Measurements from ENCODE around the gene CEP83.
"Not testable (repeated sequence)": the region's sequence is repeated elsewhere in the genome, so short reads cannot be mapped to it uniquely, and the experiment has no call there.

CEP83 gene

GRCh38 chr12:94379479-94380113, 80.1 kb downstream of the CEP83 start:
- DNase-seq, result peak; percentile 20

- DNase-seq, result no peak
These were observed 82.1 kb downstream of the CEP83 start for GRCh38 chr12:94377599-94377998.

DNA sequence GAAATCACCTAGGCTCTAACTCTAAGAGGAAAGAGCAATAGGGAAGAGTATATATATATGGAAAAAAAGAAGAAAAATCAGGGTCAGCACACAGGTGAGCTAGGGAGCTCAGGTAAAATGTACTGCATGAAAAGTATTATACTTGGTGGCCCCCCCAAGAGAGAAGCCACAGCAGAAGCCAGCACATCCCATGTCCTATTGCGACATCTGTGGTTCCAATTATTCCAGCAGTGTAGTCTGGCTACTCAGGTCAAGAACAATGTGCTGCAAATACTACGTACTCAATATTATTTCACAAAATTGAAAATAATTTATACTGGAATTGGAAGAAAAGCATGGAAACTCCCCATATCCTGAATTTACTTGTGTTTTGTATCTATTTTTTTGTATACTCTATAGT, 85.5 kb downstream of the CEP83 start:
- DNase-seq, result no peak

DNA sequence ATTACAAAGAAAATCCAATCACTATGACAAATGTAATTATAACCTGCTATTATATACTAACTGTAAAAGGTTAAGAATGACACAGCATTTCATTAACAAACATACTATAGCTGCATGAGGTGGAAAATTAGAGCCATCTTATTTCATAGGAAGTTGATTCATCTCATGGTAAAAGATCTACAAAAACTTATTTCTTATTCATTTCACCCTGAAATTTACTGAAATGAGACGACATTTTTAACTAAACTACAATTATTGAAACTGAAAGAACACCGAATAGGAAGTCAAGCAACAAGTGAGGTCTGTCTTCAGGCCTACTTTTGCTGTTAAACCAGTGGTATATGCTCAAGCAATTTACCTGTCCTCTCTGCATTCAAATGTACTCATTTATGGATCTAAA, 87.2 kb downstream of the CEP83 start:
- DNase-seq, result no peak

DNA sequence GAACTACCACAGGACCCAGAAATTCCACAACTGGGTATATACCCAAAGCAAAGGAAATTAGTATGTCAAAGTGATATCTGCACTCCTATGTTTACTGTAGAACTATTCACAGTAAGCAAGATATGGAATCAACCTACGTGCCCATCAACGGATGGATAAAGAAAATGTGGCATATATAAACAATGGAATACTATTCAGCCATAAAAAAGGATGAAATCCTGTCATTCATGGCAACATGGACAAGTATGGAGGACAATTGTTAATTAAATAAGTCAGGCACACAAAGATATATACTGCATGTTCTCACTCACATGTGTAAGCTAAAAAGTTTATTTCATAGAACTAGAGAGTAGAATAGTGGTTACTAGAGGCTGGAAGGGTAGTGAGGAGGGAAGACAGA, 97.0 kb downstream of the CEP83 start:
- DNase-seq, result no peak

DNA sequence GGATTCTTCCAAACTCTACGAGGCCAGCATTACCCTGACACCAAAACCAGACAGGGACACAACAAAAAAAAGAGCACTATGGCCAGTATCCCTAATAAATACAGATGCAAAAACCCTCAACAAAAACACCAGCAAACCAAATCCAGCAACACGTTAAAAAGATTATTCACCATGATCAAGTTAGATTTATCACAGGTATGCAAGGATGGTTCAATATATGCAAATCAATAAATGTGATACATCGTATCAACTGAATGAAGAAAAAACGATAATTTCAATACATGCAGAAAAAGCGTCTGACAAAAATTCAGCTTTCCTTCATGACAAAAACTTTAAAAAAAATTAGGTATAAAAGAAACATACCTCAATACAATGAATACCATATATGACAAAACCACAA, 99.9 kb downstream of the CEP83 start:
- no peak for DNase-seq

DNA sequence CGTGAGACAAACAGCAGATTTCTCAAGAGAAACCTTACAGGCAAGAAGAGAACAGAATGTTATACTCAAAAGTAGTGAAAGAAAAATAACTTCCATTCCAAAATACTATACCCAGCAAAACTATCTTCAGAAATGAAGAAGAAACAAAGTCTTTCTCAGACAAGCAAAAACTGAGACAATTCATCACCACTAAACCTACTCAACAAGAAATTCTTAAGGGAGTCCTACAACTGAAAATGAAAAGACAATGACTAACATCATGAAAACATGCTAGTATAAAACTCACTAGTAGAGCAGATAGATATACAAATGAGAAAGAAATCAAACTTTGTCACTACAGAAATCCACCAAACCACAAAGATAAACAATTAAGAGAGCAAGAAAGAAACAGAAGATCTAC, 106.5 kb downstream of the CEP83 start:
- DNase-seq, result no peak

DNA sequence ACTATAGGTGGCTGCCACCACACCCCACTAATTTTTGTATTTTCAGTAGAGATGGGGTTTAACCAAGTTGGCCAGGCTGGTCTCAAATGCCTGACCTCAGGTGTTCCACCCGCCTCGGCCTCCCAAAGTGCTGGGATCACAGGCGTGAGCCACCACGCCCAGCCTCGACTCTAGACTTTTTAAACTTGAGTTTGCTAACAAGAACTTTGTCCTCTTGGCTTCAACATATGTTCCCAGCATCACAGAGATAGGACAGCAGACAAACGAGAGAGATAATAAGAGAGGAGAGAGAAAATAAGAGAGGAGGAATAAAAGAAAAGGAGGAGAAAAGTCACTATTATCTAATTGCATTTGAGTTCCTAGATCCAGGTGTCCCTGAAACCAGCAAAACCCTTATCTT, 119.1 kb downstream of the CEP83 start:
- DNase-seq, result no peak

- DNase-seq, result no peak
These were observed 121.5 kb downstream of the CEP83 start for GRCh38 chr12:94338006-94338794.

DNA sequence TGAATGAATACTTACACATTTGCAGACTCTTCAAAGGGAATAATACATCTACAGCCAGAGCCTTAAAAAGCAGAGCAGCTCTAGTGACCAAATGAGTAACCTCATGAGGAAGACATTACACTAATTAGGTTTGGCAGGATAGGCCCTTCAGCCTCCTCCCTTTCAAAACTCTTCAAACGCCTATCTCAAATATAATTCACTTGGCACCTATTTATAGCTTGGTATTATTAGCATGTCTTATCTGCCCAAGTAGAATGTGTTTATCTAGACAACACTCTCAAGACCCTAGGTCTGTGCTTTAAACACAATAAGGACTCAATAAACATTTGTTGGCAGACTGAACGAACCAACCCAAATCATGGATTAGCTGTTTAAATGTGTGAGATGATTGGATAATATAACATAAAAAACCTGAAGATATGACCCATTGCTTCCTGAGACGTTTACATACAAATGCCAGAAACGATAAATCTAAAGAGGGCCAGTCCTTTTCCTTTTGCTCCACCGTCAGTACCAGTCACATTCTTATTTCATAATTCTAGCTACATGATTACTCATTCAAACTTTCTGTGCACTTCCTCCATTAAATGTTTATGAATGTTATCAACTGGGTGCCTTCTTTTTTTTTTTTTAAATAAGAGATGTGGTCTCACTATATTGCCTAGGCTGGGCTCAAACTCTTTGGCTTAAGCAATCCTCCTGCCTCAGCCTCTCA, 123.3 kb downstream of the CEP83 start:
- no peak for DNase-seq

DNA sequence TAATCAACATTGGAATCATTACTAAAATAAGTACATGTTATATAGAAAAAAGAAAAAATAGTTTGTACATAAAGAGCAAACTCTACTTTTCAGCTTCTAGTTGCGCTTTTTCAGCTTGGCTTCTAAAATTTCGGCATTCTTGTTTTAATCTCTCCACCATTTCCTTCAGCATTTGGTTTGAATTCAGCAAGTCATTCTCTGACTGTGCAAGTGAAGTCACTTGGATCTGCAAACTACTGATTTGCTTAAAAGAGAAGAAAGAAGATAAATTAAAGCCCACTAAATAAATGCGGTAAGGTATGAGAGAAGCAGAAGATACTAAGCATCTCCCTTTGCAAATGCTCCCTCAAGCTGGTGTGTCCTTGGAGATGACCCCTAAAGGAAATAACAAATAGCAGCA, 126.3 kb downstream of the CEP83 start:
- DNase-seq, result no peak

DNA sequence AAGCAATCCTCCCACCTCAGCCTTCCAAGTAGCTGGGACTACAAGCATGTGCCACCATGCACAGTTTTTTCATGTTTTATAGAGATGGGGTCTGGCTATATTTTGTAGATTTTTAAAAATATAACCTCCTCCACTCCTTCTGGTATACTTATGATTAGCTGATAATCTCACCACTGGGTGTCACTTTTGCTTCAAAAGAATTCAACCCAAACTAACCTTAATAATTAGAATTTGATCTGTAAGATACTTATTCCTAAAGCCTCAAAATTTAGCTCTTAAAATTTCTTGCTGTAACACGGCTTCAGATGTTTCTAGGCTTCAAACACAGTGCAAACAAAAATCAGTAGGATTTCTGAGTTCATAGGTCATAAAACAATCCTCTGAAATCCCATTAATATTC, 130.3 kb downstream of the CEP83 start:
- no peak for DNase-seq

- DNase-seq, result no peak
These were observed 131.9 kb downstream of the CEP83 start for GRCh38 chr12:94327809-94328208.

- DNase-seq, result no peak
These were observed 132.9 kb downstream of the CEP83 start for GRCh38 chr12:94326727-94327126.

DNA sequence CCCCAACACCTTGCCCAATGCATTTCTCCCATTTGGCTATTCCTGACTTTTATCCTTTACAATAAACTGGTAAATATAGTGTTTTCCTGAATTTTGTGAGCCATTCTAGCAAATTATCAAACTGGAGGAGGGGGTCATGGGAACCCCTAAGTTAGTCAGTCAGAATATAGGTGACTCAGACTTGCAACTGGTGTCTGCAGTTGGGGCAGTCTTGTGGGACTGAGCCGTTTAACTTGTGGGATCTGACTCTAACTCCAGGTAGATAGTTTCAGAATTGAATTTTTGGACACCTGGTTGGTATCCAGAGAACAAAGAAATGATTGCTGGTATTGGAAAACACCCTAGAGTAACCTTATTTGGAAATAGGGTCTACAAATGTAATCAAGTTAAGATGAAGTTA, 133.4 kb downstream of the CEP83 start:
- no peak for DNase-seq

DNA sequence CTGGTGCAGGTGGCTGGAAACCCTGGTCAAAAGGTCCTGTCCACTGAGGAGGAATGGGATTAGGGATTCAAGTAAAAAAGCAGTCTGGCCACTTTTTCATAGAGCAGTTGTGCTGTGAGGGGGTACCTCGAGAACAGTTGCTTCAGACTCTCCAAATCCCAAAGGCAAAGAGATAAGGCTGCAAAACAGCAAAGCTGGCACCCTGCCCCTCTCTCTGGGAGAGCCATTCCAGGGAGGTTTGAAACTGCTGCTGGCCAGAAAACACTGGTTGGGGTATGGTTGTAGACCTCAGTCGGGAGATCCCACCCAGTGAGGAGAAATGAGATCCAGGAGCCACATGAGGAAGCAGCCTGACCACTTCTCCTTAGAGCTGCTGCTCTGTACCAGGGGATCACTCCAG, 137.3 kb downstream of the CEP83 start:
- DNase-seq, result no peak

DNA sequence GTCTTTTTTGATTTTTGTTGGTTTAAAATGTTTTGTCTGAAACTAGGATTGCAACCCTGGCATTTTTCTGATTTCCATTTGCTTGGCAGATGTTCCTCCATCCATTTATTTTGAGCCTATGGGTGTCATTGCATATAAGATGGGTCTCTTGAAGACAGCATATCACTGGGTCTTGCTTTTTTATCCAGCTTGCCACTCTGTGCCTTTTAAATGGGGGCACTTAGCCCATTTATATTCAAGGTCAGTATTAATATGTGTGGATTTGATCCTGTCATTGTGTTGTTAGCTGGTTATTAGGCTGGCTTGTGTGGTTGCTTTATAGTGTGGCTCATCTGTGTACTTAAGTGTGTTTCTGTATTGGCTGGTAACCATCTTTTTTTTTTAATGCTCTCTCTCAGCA, 139.6 kb downstream of the CEP83 start:
- DNase-seq, result no peak

GRCh38 chr12:94318181-94318580, 141.5 kb downstream of the CEP83 start:
- DNase-seq, result no peak

DNA sequence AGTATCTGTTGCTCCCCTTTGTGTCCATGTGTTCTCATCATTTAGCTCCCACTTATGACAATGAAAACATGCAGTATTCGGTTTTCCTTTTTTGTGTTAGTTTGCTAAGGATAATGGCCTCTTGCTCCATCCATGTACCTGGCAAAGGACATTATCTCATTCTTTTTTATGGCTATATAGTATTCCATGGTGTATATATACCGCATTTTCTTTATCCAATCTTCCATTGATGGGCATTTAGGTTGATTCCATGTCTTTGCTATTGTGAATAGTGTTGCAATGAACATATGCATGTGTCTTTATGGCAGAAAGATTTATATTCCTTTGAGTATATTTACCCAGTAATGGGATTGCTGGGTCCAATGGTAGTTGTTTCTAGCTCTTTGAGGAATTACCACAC, 143.1 kb downstream of the CEP83 start:
- DNase-seq, result not testable (repeated sequence)

GRCh38 chr12:94312378-94312777, 147.3 kb downstream of the CEP83 start:
- no peak for DNase-seq

GRCh38 chr12:94309373-94309772, 150.3 kb downstream of the CEP83 start:
- DNase-seq, result no peak

DNA sequence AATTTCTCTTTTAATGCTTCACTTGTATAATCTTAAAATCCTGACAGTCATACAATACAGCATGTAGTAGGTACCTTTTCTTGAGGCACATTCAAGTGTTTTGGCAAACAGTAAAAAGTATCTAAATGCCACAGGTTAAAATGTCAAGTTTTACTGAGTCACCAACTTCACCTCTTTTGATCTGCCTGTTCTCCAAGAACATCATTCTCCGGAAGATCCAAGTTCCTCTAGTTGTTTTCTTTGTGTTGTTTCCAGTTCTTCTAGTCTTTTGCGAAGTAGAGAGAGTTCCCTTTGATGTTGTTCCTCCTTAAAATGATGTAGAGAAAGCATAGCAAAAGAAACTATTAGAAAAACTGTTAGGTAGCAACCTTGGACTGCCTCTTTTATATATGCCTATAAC, 151.1 kb downstream of the CEP83 start:
- DNase-seq, result no peak

DNA sequence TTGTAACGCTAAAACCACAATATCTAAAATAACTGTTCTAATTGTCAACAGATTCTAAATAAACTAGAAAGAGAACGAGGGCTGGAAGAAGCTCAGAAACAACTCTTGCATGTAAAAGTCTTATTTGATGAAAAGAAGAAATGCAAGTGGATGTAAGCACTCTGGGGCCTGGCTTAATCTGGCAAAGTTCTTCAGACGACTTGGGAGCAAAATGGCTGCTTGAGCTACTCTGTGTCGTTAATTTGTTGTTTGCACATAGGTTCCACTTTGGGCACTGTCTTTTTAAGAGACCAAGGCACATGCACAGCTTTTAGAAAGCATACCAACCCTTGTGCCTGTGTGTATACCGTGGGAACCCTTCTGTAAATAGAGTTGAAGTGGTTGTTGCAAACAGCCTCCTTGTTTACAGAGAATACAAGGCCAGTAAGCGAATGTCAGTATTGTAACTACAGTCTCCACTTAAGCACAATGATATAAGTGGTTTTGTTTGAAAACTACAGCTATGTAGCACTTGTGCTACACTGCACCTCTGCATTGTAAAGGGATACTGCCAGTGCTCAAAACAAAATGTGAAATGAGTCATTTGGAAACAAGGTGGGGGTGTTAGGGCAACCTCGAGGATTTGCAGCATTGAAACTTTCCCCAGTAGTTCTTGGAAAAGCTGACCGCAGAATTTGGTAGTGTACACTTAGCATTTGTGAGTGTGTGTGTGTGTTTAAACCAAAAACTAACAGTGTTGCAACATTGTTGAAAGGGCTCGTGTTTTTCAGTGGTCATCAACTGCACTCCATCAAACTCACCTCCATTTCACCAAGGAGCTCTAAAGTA, 154.3 kb downstream of the CEP83 start:
- peak; percentile 61 for DNase-seq

All from stimulated activated CD4-positive, alpha-beta T cell treated with anti-CD3 and anti-CD28 coated beads, Interleukin-4, amount 100 ng/mL, for 24 hours (primary cell).